ENCODE results near the gene SCAMP4. TPM values are rescaled to one million over a fixed set of nuclear protein-coding genes. Genes with fewer than 3 reads are reported as not detected.

The SCAMP4 gene
- total RNA-seq, 1 experiment from 2014 or later: 69.0 TPM

GRCh38 chr19:1856698-1857603 is 48.2 kb upstream of the SCAMP4 start:
- no peak overlapping the region for H2AFZ ChIP-seq (ENCODE audit: low read length)
- H3K18ac ChIP-seq (ENCODE audit: insufficient read length, low read depth, low read length): no peak overlapping the region
- WGBS (ENCODE audit: extremely low coverage, insufficient read length, low lambda C conversion rate): no CpG with 5 or more reads among the region's 73 CpGs

More at GRCh38 chr19:1856698-1857603, 48.2 kb upstream of the SCAMP4 start:
- Histone ChIP-seq H2BK20ac (ENCODE audit: low read depth, low read length, poor library complexity, severe bottlenecking) (no peak overlapping the region), H3K23me2 (ENCODE audit: insufficient read length, low read depth, low read length, poor library complexity, severe bottlenecking) (peaks cover 16% of the 10 kb centered on the region), H3K56ac (ENCODE audit: insufficient read length, low read depth, low read length) (no peak overlapping the region), H3K23ac (ENCODE audit: insufficient read length, low read depth, low read length) (no peak overlapping the region), H2BK5ac (ENCODE audit: insufficient read length, low read length) (no peak overlapping the region), H3K4me1 (ENCODE audit: insufficient read depth, low read length) (peaks cover 7% of the 10 kb centered on the region; the same call in 1 of the 2 replicates), H3T11ph (ENCODE audit: low read length) (no peak overlapping the region), H3K79me1 (ENCODE audit: insufficient read depth, low read depth, low read length, poor library complexity, severe bottlenecking) (peaks cover 14% of the 10 kb centered on the region), H3K27me3 (ENCODE audit: insufficient read depth, low read length) (no peaks in the 10 kb centered on the region; the same call in 1 of the 2 replicates), H4K5ac (ENCODE audit: insufficient read length, low read depth, low read length) (no peak overlapping the region), H3K27ac (ENCODE audit: insufficient read length, low read depth, low read length) (no peak overlapping the region), H2BK15ac (ENCODE audit: low read depth, low read length) (no peak overlapping the region), H4K8ac (replicated peaks; ENCODE audit: insufficient read length, low read depth, low read length) (no peak overlapping the region), H2BK120ac (ENCODE audit: low read depth, low read length, poor library complexity, severe bottlenecking) (no peak overlapping the region), H2AK5ac (ENCODE audit: insufficient read length, low read length) (no peak overlapping the region), H2BK12ac (ENCODE audit: insufficient read length, low read depth, low read length) (no peak overlapping the region), H3K9ac (ENCODE audit: extremely low read depth, insufficient read length, low read length) (no peak overlapping the region), H3K4ac (ENCODE audit: low read depth, low read length) (no peak overlapping the region), H3K79me2 (ENCODE audit: insufficient read depth, low read length) (peaks cover 34% of the 10 kb centered on the region; the same call in 1 of the 2 replicates), H3K4me2 (ENCODE audit: insufficient read depth, insufficient read length, low read length) (peak overlapping the region; percentile 35), H4K20me1 (ENCODE audit: control insufficient read depth, insufficient read depth, insufficient read length) (no peaks in the 10 kb centered on the region), H3K14ac (ENCODE audit: insufficient read depth, low read length) (peak overlapping the region; percentile 76; the same call in 1 of the 2 replicates), H3K9me3 (ENCODE audit: control insufficient read depth, low read depth, low read length) (no peaks in the 10 kb centered on the region), H4K91ac (ENCODE audit: insufficient read length, low read depth, low read length) (no peak overlapping the region)
- H3K9me3 Mint-ChIP-seq: no peaks in the 10 kb centered on the region; a peak in 1 of 5 replicates
- TF ChIP-seq CTCF (conservative IDR thresholded peaks at IDR 0.05): no peak
- H3K36me3 Mint-ChIP-seq (ENCODE audit: insufficient read depth in 1 of 3, low read depth in 3 of 3): peaks cover 0 to 4% (median 0%) of the 10 kb centered on the region in 3 experiments; a peak in 2 of 7 replicates
- DNase-seq: peak; percentile 85
- H3K4me1 Mint-ChIP-seq: peaks cover 43 to 76% of the 10 kb centered on the region in 2 experiments
- no peak overlapping the region for H3K27ac Mint-ChIP-seq
- H3K27me3 Mint-ChIP-seq (ENCODE audit: low read depth): peaks cover 6% of the 10 kb centered on the region
- H3K4me3 Mint-ChIP-seq: peak overlapping the region; percentile 40 to 62; a peak in 4 of 5 replicates

Measured in H9 (cell line).